SK-N-SH (cell line): ENCODE results near the gene CNTN3. TPM values are rescaled to one million over a fixed set of nuclear protein-coding genes. Genes with fewer than 3 reads are reported as not detected.

Source experiments
- CTCF ChIA-PET: fragments of 300-600, 350-600 bp; formaldehyde crosslinking; extraction: SDS; loops from one replicate; lab custom pipeline; 2021; lab: Yijun Ruan, JAX
- POLR2A ChIA-PET: fragments of 350-600 bp; sonication (Branson Sonifier 250); formaldehyde crosslinking; extraction: SDS; loops from one replicate; lab custom pipeline; 2020; ENCODE audit warnings: antibody characterized with exemption, inconsistent platforms; lab: Yijun Ruan, JAX
- DNase-seq: peaks from one replicate; pipeline ENCODE4 v3.0.0; 2012
- H2AFZ ChIP-seq: fragments of 200-600 bp; sonication (generic); 2 replicates; pipeline ENCODE4 v1.8.1; 2016; ENCODE audit warnings: antibody characterized with exemption, mild to moderate bottlenecking, low read depth
- H3F3A ChIP-seq: fragments of 200-600 bp; sonication (generic); replicated peaks from 2 replicates; pipeline ENCODE3; 2016; ENCODE audit warnings: antibody characterized with exemption, mild to moderate bottlenecking; ENCODE audit not compliant: insufficient read depth
- H3K27ac ChIP-seq, 2 experiments: fragments of 200-500 bp in 1 of 2; fragments of 200-600 bp in 1 of 2; sonication (Bioruptor generic) in 1 of 2; sonication (generic), shearing (Covaris generic) in 1 of 2; 2 replicates each; pipeline versions ENCODE4 v1.5.1 to v1.6.1; 2014 to 2016; ENCODE audit warnings: low read depth in 2 of 2, inconsistent platforms in 1 of 2, low read length in 1 of 2, mild to moderate bottlenecking in 1 of 2, mixed read lengths in 1 of 2
- H3K27me3 ChIP-seq: fragments of 200-600 bp; sonication (generic), shearing (Covaris generic); 2 replicates; pipeline ENCODE4 v1.6.1; 2016; ENCODE audit warnings: mixed run types; ENCODE audit not compliant: insufficient read depth
- H3K36me3 ChIP-seq, 2 experiments: fragments of 200-500 bp in 1 of 2; fragments of 200-600 bp in 1 of 2; sonication (Bioruptor generic) in 1 of 2; sonication (generic) in 1 of 2; replicated peaks in 1 of 2; 2 replicates each; pipeline versions ENCODE3 to v1.5.1; 2014 to 2016; ENCODE audit warnings: low read length in 1 of 2, mild to moderate bottlenecking in 1 of 2; ENCODE audit not compliant: insufficient read depth in 2 of 2, control insufficient read depth in 1 of 2
- H3K4me1 ChIP-seq, 2 experiments: fragments of 200-500 bp in 1 of 2; fragments of 200-600 bp in 1 of 2; sonication (Bioruptor generic) in 1 of 2; sonication (generic), shearing (Covaris generic) in 1 of 2; 2 replicates each; pipeline versions ENCODE4 v1.5.1 to v1.6.1; 2014 to 2016; ENCODE audit warnings: low read depth in 1 of 2, low read length in 1 of 2, mixed run types in 1 of 2; ENCODE audit not compliant: insufficient read depth in 2 of 2, control insufficient read depth in 1 of 2
- H3K4me2 ChIP-seq: fragments of 200-600 bp; sonication (generic), shearing (Covaris generic); 2 replicates; pipeline ENCODE4 v1.6.1; 2017; ENCODE audit warnings: mixed run types
- H3K4me3 ChIP-seq, 2 experiments: fragments of 200-500 bp in 1 of 2; fragments of 200-600 bp in 1 of 2; sonication (Bioruptor generic) in 1 of 2; sonication (generic), shearing (Covaris generic) in 1 of 2; 2 replicates each; pipeline versions ENCODE4 v1.5.1 to v1.8.1; 2014 to 2016; ENCODE audit warnings: low read depth in 2 of 2, inconsistent platforms in 1 of 2, low read length in 1 of 2, mild to moderate bottlenecking in 1 of 2, mixed read lengths in 1 of 2, moderate library complexity in 1 of 2
- H3K79me2 ChIP-seq: fragments of 200-600 bp; sonication (generic); 2 replicates; pipeline ENCODE4 v1.8.1; 2017; ENCODE audit warnings: mild to moderate bottlenecking; ENCODE audit not compliant: insufficient read depth
- H3K9ac ChIP-seq: fragments of 200-600 bp; sonication (generic); 2 replicates; pipeline ENCODE4 v1.6.1; 2017; ENCODE audit warnings: mixed run types
- H3K9me2 ChIP-seq: fragments of 200-600 bp; sonication (generic); 2 replicates; pipeline ENCODE4 v1.6.1; 2017; ENCODE audit warnings: mixed run types
- H3K9me3 ChIP-seq: fragments of 200-600 bp; sonication (generic); 2 replicates; pipeline ENCODE4 v1.6.1; 2017; ENCODE audit warnings: mixed run types, mild to moderate bottlenecking, moderate library complexity
- H4K20me1 ChIP-seq: fragments of 200-600 bp; sonication (generic); 2 replicates; pipeline ENCODE4 v1.6.1; 2017; ENCODE audit warnings: mild to moderate bottlenecking, mixed run types; ENCODE audit not compliant: insufficient read depth
- EZH2phosphoT487 ChIP-seq: fragments of 200-600 bp; sonication (generic); IDR thresholded peaks from 2 replicates; pipeline ENCODE4 v1.6.1; 2017; ENCODE audit warnings: low read depth, mixed run types, mild to moderate bottlenecking, antibody characterized with exemption, moderate library complexity, borderline replicate concordance
- FOSL2 ChIP-seq: IDR thresholded peaks from 2 replicates; pipeline ENCODE4 v1.4.0; 2012; ENCODE audit warnings: low read depth, mild to moderate bottlenecking, moderate library complexity, borderline replicate concordance
- GABPA ChIP-seq: IDR thresholded peaks from 2 replicates; pipeline ENCODE4 v1.4.0; 2012; ENCODE audit warnings: low read depth, mild to moderate bottlenecking
- GATA2 ChIP-seq: sonication (generic); formaldehyde crosslinking; IDR thresholded peaks from 2 replicates; pipeline ENCODE4 v1.5.0; 2020; ENCODE audit warnings: mild to moderate bottlenecking, missing genetic modification reagents
- JUND ChIP-seq: IDR thresholded peaks from 2 replicates; pipeline ENCODE4 v1.4.0; 2012
- MEF2A ChIP-seq: IDR thresholded peaks from 2 replicates; pipeline ENCODE4 v1.4.0; 2012; ENCODE audit warnings: low read depth, borderline replicate concordance
- MXI1 ChIP-seq: IDR thresholded peaks from 2 replicates; pipeline ENCODE4 v1.6.1; 2012; ENCODE audit warnings: mild to moderate bottlenecking, low read depth, low read length, improper control_type of control experiment
- NFIC ChIP-seq: IDR thresholded peaks from 2 replicates; pipeline ENCODE4 v1.4.0; 2012; ENCODE audit warnings: borderline replicate concordance
- RAD21 ChIP-seq: IDR thresholded peaks from 2 replicates; pipeline ENCODE4 v1.6.1; 2012; ENCODE audit warnings: mild to moderate bottlenecking, low read length
- RXRA ChIP-seq: IDR thresholded peaks from 2 replicates; pipeline ENCODE4 v1.4.0; 2012; ENCODE audit warnings: low read depth, mild to moderate bottlenecking, borderline replicate concordance
- TAF1 ChIP-seq: IDR thresholded peaks from 2 replicates; pipeline ENCODE4 v1.6.1; 2012; ENCODE audit warnings: low read depth, mild to moderate bottlenecking, low read length, moderate library complexity, borderline replicate concordance
- TCF12 ChIP-seq: IDR thresholded peaks from 2 replicates; pipeline ENCODE4 v1.4.0; 2012
- TEAD4 ChIP-seq: IDR thresholded peaks from 2 replicates; pipeline ENCODE4 v1.4.0; 2012; ENCODE audit warnings: mild to moderate bottlenecking, borderline replicate concordance; ENCODE audit not compliant: insufficient read depth
- YY1 ChIP-seq: IDR thresholded peaks from 2 replicates; pipeline ENCODE4 v1.4.0; 2012; ENCODE audit warnings: low read depth, mild to moderate bottlenecking
- WGBS: methylation state at CpG from one replicate; pipeline ENCODE4 v1.1.6; 2017; ENCODE audit warnings: low lambda C conversion rate; 5-methylcytosine and 5-hydroxymethylcytosine counted together
- polyA plus RNA-seq, 3 experiments: library from polyadenylated mRNA; depleted of rRNA; stranded (reverse); fragments of >200 nt; gene quantifications; 2 replicates each; pipeline ENCODE4 v1.2.3, GENCODE V29; 2012
- TF ChIP-seq, protein P1 (sequence below): IDR thresholded peaks from 2 replicates; pipeline ENCODE4 v1.4.0; 2012; ENCODE audit warnings: low read depth, borderline replicate concordance
- TF ChIP-seq, protein P2 (sequence below): IDR thresholded peaks from 2 replicates; pipeline ENCODE4; 2012
- TF ChIP-seq, protein P3 (sequence below): fragments of 150-350 bp; IDR thresholded peaks from 2 replicates; pipeline ENCODE4 v1.6.1; 2016; ENCODE audit warnings: mild to moderate bottlenecking, low read depth, low read length
- TF ChIP-seq, protein P4 (sequence below): fragments of 200-600 bp; sonication (generic); IDR thresholded peaks from 2 replicates; pipeline ENCODE4 v1.6.1; 2017; ENCODE audit warnings: antibody characterized with exemption, mild to moderate bottlenecking, moderate library complexity

The CNTN3 gene
- polyA plus RNA-seq, 1 of the 3 experiments (the other 2 are of a cell fraction), result 2.8 TPM

DNA sequence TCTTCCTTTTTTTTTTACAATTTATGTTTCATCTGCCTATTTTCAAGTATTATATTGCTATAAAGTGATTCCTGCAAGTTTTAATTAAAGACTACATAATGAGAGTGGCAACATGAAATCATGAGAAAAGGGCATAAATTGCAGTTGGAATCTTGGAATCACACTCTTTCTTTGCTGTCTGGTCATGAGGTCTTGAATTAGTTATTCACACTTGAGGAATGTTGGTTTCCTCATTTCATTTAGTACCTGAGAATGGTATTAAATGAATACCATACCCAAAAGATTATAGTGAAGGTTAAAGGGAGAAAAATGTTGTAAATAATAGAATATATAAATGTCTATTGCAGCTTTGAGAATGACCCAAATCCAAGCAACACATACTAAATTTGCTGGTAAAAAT, 25.8 kb upstream of the CNTN3 start:
- Histone ChIP-seq H3K79me2 (no peaks in the 10 kb centered on the region), H3K9me3 (no peaks in the 10 kb centered on the region), H4K20me1 (no peaks in the 10 kb centered on the region), H3K27me3 (no peaks in the 10 kb centered on the region), H3K9ac (no peak overlapping the region), H3K27ac (no peak overlapping the region), H3K4me2 (no peak overlapping the region), H3F3A (peaks cover 3% of the 10 kb centered on the region), H3K36me3 (no peaks in the 10 kb centered on the region), H3K4me3 (no peak overlapping the region), H3K9me2 (no peaks in the 10 kb centered on the region), H3K4me1 (peaks cover 7 to 9% of the 10 kb centered on the region in 2 experiments; a peak in 3 of 4 replicates), H2AFZ (no peak overlapping the region)
- CTCF ChIA-PET, result no interaction called here
- DNase-seq, result no peak
- TF ChIP-seq MEF2A (no peak), EZH2phosphoT487 (no peak), MXI1 (no peak)
- TF ChIP-seq, protein P1, sequence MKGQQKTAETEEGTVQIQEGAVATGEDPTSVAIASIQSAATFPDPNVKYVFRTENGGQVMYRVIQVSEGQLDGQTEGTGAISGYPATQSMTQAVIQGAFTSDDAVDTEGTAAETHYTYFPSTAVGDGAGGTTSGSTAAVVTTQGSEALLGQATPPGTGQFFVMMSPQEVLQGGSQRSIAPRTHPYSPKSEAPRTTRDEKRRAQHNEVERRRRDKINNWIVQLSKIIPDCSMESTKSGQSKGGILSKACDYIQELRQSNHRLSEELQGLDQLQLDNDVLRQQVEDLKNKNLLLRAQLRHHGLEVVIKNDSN, result no peak
- POLR2A ChIA-PET, result no interaction called here

DNA sequence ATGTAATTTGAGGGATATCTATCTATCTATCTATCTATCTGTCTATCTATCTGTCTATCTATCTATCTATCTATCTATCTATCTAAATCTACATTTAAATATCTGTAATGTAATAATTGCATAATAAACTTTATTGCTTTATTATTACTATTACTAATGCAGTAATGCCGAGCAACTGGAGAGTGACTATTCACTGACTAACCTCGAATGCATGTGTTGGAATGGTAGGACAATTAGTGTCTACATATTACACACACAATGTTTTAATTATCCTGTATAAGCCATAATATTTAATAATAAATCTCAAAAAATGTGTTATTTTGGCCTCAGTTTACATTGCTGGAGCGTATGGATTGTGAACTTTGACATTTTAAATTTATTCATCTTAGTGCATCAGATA, 25.2 kb upstream of the CNTN3 start:
- Histone ChIP-seq H2AFZ (no peak overlapping the region), H3K27me3 (no peaks in the 10 kb centered on the region), H3K4me3 (no peak overlapping the region), H3F3A (peaks cover 3% of the 10 kb centered on the region), H3K4me1 (peaks cover 7 to 9% of the 10 kb centered on the region in 2 experiments; a peak in 3 of 4 replicates), H3K36me3 (no peaks in the 10 kb centered on the region), H3K4me2 (no peak overlapping the region), H3K27ac (no peak overlapping the region), H3K9me2 (no peaks in the 10 kb centered on the region), H4K20me1 (no peaks in the 10 kb centered on the region), H3K79me2 (no peaks in the 10 kb centered on the region), H3K9ac (no peak overlapping the region), H3K9me3 (no peaks in the 10 kb centered on the region)
- POLR2A ChIA-PET, result no interaction called here
- WGBS, result 50% methylated on average over 3 of the region's 3 CpGs
- CTCF ChIA-PET, result no interaction called here
- TF ChIP-seq YY1 (no peak), RAD21 (no peak), JUND (no peak), TCF12 (no peak), GATA2 (CRISPR knock-in tag) (no peak), FOSL2 (no peak), NFIC (no peak), TEAD4 (no peak), RXRA (no peak), TAF1 (no peak), GABPA (no peak)
- TF ChIP-seq, protein P2, sequence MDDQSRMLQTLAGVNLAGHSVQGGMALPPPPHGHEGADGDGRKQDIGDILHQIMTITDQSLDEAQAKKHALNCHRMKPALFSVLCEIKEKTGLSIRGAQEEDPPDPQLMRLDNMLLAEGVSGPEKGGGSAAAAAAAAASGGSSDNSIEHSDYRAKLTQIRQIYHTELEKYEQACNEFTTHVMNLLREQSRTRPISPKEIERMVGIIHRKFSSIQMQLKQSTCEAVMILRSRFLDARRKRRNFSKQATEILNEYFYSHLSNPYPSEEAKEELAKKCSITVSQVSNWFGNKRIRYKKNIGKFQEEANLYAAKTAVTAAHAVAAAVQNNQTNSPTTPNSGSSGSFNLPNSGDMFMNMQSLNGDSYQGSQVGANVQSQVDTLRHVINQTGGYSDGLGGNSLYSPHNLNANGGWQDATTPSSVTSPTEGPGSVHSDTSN, result no peak
- TF ChIP-seq, protein P3, sequence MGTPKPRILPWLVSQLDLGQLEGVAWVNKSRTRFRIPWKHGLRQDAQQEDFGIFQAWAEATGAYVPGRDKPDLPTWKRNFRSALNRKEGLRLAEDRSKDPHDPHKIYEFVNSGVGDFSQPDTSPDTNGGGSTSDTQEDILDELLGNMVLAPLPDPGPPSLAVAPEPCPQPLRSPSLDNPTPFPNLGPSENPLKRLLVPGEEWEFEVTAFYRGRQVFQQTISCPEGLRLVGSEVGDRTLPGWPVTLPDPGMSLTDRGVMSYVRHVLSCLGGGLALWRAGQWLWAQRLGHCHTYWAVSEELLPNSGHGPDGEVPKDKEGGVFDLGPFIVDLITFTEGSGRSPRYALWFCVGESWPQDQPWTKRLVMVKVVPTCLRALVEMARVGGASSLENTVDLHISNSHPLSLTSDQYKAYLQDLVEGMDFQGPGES, result no peak
- TF ChIP-seq, protein P4, sequence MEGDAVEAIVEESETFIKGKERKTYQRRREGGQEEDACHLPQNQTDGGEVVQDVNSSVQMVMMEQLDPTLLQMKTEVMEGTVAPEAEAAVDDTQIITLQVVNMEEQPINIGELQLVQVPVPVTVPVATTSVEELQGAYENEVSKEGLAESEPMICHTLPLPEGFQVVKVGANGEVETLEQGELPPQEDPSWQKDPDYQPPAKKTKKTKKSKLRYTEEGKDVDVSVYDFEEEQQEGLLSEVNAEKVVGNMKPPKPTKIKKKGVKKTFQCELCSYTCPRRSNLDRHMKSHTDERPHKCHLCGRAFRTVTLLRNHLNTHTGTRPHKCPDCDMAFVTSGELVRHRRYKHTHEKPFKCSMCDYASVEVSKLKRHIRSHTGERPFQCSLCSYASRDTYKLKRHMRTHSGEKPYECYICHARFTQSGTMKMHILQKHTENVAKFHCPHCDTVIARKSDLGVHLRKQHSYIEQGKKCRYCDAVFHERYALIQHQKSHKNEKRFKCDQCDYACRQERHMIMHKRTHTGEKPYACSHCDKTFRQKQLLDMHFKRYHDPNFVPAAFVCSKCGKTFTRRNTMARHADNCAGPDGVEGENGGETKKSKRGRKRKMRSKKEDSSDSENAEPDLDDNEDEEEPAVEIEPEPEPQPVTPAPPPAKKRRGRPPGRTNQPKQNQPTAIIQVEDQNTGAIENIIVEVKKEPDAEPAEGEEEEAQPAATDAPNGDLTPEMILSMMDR, result no peak
- no peak for DNase-seq
